Body of pancreas (tissue), 4 donors: ENCODE measurements around the gene CCDC110.

Experiments used
- POLR2A ChIP-seq, 3 donors: fragments of 450-650 bp; IDR thresholded peaks; one replicate each; pipeline ENCODE4 v1.6.1; 2016; ENCODE audit warnings: antibody characterized with exemption in 3 of 3, mild to moderate bottlenecking in 2 of 3
- TF ChIP-seq, protein P1 (sequence below), 7 experiments: fragments of 450-650 bp in 4 of 7; fragments of 200-600 bp in 3 of 7; sonication (generic) in 3 of 7; IDR thresholded peaks; one replicate each; pipeline ENCODE4 v1.5.1; 2016 to 2019; ENCODE audit warnings: antibody characterized with exemption in 7 of 7

DNA sequence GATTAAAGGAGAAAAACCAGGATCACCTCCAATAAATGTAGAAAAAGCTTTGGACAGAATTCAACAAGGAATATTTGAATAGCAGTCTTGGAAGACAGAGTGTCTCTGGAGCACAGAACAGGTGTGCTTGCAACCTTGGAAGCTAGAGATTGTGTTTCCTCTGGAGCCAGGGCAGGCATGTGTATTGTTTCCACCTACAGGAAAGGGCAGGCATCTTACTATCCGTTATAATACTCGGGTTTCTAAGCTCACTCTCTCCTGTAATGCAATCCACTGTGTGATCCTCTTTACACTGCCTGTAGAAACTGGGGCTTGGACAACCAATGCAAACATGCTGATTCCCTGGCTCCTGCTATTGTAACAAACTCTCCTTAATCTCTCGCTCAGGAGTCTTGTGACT is 14.4 kb downstream of the CCDC110 start:
- TF ChIP-seq, protein P1, sequence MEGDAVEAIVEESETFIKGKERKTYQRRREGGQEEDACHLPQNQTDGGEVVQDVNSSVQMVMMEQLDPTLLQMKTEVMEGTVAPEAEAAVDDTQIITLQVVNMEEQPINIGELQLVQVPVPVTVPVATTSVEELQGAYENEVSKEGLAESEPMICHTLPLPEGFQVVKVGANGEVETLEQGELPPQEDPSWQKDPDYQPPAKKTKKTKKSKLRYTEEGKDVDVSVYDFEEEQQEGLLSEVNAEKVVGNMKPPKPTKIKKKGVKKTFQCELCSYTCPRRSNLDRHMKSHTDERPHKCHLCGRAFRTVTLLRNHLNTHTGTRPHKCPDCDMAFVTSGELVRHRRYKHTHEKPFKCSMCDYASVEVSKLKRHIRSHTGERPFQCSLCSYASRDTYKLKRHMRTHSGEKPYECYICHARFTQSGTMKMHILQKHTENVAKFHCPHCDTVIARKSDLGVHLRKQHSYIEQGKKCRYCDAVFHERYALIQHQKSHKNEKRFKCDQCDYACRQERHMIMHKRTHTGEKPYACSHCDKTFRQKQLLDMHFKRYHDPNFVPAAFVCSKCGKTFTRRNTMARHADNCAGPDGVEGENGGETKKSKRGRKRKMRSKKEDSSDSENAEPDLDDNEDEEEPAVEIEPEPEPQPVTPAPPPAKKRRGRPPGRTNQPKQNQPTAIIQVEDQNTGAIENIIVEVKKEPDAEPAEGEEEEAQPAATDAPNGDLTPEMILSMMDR (IDR thresholded peaks at IDR 0.05), result peak in 3 of 7 experiments; percentile 20 to 38 (median 29)
- no peak for TF ChIP-seq POLR2A (IDR thresholded peaks at IDR 0.05)
